ENCODE measurements around the gene LCN6. TPM values are rescaled to one million over a fixed set of nuclear protein-coding genes. Genes with fewer than 3 reads are reported as not detected.
"Not testable (repeated sequence)": the region's sequence is repeated elsewhere in the genome, so short reads cannot be mapped to it uniquely, and the experiment has no call there.

Gene LCN6
- total and polyA plus RNA-seq, 9 donors = 0.30 to 0.31 TPM; not detected in 7

DNA sequence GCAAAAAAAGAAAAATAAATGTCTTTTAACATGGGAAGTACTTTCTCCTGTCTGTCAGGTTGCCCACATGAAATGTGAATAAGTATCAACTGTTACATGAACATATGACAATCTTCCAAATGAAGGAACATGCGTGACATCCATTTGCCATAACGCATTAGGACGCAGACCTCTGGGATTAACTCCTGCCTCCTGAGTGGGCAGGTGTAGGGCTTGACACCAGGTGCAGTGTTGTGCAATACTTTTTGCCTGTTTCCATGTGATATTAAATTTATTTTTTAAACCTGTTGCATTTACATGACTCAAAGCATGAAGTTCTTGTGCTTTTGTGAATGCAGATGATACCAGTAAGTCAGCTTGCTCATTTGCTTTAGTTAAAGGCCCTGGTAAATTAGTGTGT is 34.1 kb upstream of the LCN6 start:
- no CpG with 5 or more reads among the region's 3 CpGs for WGBS (ENCODE audit: insufficient coverage)
- H3K9me3 ChIP-seq (replicated peaks; ENCODE audit: control insufficient read depth, low read depth, low read length) = no peaks in the 10 kb centered on the region
- H3K27ac ChIP-seq (ENCODE audit: low read length) = no peak overlapping the region
- peaks cover 4% of the 10 kb centered on the region for H3K4me1 ChIP-seq (ENCODE audit: control insufficient read depth, insufficient read depth, low read length)
- no peak overlapping the region for H3K4me3 ChIP-seq (ENCODE audit: low read length)
- H3K36me3 ChIP-seq (ENCODE audit: control insufficient read depth, insufficient read depth, low read length) = no peaks in the 10 kb centered on the region
- no peak for DNase-seq
- peaks cover 28% of the 10 kb centered on the region for H3K27me3 ChIP-seq (ENCODE audit: control insufficient read depth, insufficient read depth, low read length)

DNA sequence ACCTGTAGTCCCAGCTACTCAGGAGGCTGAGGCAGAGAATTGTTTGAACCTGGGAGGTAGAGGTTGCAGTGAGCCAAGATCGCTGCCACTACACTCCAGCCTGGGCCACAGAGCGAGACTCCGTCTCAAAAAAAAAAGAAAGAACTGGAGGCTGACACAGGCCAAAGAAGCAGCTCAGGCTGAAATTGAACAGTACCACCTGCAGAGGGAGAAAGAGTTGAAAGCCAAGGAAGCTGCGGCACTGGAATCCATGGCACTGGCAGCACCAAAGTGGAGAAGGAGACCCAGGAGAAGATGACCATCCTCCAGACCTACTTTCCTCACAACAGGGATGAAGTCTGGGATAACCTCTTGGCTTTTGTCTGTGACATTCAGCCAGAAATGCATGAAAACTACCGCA is 31.5 kb upstream of the LCN6 start:
- no peak for DNase-seq
- Histone ChIP-seq H3K27me3 (ENCODE audit: control insufficient read depth, insufficient read depth, low read length) (peaks cover 30% of the 10 kb centered on the region), H3K4me1 (ENCODE audit: control insufficient read depth, insufficient read depth, low read length) (peaks cover 2% of the 10 kb centered on the region), H3K4me3 (ENCODE audit: low read length) (no peak overlapping the region), H3K36me3 (ENCODE audit: control insufficient read depth, insufficient read depth, low read length) (no peaks in the 10 kb centered on the region), H3K27ac (ENCODE audit: low read length) (no peak overlapping the region), H3K9me3 (replicated peaks; ENCODE audit: control insufficient read depth, low read depth, low read length) (no peaks in the 10 kb centered on the region)
- WGBS (ENCODE audit: insufficient coverage) = no CpG with 5 or more reads among the region's 5 CpGs

DNA sequence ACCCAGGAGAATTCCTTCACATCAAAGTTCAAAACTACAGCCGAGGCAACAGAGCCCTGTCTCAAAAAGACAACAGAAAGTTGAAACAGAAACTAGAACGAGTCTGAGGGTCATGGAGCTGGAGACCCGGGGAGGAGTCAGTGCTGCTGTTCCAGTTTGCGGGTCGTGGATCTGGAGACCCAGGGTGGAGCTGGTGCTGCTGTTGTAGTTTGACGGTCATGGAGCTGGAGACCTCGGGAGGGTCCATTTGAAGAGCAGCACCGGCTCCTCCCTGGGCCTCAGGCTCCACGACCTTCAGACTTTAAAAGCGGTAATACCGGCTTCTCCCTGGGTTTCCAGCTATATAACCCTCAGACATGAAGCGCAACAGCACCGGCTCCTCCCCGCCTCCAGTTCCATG is 29.0 kb upstream of the LCN6 start:
- Histone ChIP-seq H3K27ac (ENCODE audit: low read length) (no peak overlapping the region), H3K4me1 (ENCODE audit: control insufficient read depth, insufficient read depth, low read length) (peaks cover 2% of the 10 kb centered on the region), H3K36me3 (ENCODE audit: control insufficient read depth, insufficient read depth, low read length) (no peaks in the 10 kb centered on the region), H3K27me3 (ENCODE audit: control insufficient read depth, insufficient read depth, low read length) (peaks cover 34% of the 10 kb centered on the region), H3K4me3 (ENCODE audit: low read length) (no peak overlapping the region), H3K9me3 (replicated peaks; ENCODE audit: control insufficient read depth, low read depth, low read length) (peaks cover 12% of the 10 kb centered on the region)
- 79% methylated on average over 12 of the region's 14 CpGs for WGBS (ENCODE audit: insufficient coverage)
- DNase-seq = no peak

DNA sequence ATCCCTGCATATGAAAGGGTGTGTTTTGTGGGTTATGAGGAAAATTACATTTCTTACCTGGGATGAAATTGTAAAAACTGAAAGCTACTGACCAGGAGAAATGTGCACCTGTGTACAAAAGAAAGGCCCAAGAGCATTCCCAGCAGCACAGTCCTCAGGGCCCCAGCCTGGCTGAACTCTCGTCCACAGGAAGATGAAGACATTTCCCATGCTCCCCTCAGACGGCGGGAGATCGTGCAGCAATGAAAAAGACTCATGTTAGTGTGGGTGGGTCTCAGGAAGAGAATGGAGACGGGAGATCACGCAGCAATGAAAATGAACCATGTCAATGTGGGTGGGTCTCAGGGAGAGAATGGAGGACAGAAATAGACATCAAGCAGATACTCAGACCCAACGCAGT is 28.6 kb upstream of the LCN6 start:
- no peak for DNase-seq
- H3K4me1 ChIP-seq (ENCODE audit: control insufficient read depth, insufficient read depth, low read length) = peaks cover 2% of the 10 kb centered on the region
- no peaks in the 10 kb centered on the region for H3K36me3 ChIP-seq (ENCODE audit: control insufficient read depth, insufficient read depth, low read length)
- no peak overlapping the region for H3K4me3 ChIP-seq (ENCODE audit: low read length)
- H3K27ac ChIP-seq (ENCODE audit: low read length) = no peak overlapping the region
- H3K27me3 ChIP-seq (ENCODE audit: control insufficient read depth, insufficient read depth, low read length) = peaks cover 34% of the 10 kb centered on the region
- WGBS (ENCODE audit: insufficient coverage) = 20% methylated on average over 1 of the region's 7 CpGs
- peaks cover 12% of the 10 kb centered on the region for H3K9me3 ChIP-seq (replicated peaks; ENCODE audit: control insufficient read depth, low read depth, low read length)

DNA sequence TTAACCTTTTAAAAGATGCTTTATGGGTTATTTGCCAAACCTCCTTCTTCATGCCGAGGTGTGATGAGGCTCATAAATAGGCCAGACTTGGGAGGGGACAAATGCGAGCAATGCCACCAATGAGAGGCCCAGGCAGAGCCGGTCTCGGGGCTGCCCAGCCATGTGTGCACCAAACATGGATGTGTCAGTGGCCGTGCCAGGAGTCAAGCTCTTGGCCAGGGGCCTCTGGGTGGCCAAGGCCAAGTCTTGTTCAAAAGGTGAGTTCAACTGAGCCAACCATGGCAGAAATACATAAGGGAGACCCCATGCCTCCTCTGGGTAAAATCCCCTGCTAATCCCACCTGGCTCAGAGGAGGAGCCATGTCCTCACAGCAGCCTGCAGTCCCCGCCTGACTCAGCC is 26.9 kb upstream of the LCN6 start:
- WGBS (ENCODE audit: insufficient coverage) = 55% methylated on average over 4 of the region's 6 CpGs
- peaks cover 28% of the 10 kb centered on the region for H3K27me3 ChIP-seq (ENCODE audit: control insufficient read depth, insufficient read depth, low read length)
- no peak overlapping the region for H3K27ac ChIP-seq (ENCODE audit: low read length)
- H3K4me1 ChIP-seq (ENCODE audit: control insufficient read depth, insufficient read depth, low read length) = peaks cover 2% of the 10 kb centered on the region
- no peak for DNase-seq
- H3K9me3 ChIP-seq (replicated peaks; ENCODE audit: control insufficient read depth, low read depth, low read length) = peaks cover 12% of the 10 kb centered on the region
- H3K4me3 ChIP-seq (ENCODE audit: low read length) = no peak overlapping the region
- no peaks in the 10 kb centered on the region for H3K36me3 ChIP-seq (ENCODE audit: control insufficient read depth, insufficient read depth, low read length)

DNA sequence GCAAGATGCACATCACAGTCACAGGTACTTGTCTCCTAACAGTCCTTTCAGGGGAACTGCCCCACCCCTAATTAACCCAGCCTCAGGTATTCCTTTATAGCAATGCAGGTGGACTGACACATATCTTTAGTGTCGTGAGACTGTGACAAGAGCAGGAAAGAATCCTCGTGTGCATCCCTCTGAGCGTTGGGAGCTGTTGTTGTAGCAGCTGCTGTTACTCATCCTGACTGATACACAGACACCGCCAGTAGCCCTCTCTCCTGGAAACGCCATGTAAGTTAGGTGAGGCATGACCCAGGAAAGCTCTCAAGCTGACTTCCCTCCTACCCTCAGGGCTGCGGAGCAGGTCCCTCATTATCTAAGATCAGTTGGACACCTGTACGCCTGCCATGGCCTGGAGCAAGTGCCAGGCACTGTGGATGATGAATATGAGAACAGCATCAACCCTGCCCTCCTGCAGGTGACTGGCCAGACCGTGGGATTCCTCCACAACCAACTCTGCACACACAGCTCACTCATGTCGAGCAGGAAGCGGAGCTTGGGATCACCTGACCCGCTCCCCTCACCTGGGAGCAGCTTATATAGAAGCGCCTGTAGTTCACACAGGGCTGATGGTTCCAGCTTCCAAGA is 26.2 kb upstream of the LCN6 start:
- H3K27me3 ChIP-seq (ENCODE audit: control insufficient read depth, insufficient read depth, low read length) = peaks cover 24% of the 10 kb centered on the region
- no peak overlapping the region for H3K4me3 ChIP-seq (ENCODE audit: low read length)
- H3K36me3 ChIP-seq (ENCODE audit: control insufficient read depth, insufficient read depth, low read length) = no peaks in the 10 kb centered on the region
- WGBS (ENCODE audit: insufficient coverage) = 85% methylated on average over 9 of the region's 12 CpGs
- peaks cover 2% of the 10 kb centered on the region for H3K4me1 ChIP-seq (ENCODE audit: control insufficient read depth, insufficient read depth, low read length)
- DNase-seq = no peak
- peaks cover 12% of the 10 kb centered on the region for H3K9me3 ChIP-seq (replicated peaks; ENCODE audit: control insufficient read depth, low read depth, low read length)
- H3K27ac ChIP-seq (ENCODE audit: low read length) = no peak overlapping the region

DNA sequence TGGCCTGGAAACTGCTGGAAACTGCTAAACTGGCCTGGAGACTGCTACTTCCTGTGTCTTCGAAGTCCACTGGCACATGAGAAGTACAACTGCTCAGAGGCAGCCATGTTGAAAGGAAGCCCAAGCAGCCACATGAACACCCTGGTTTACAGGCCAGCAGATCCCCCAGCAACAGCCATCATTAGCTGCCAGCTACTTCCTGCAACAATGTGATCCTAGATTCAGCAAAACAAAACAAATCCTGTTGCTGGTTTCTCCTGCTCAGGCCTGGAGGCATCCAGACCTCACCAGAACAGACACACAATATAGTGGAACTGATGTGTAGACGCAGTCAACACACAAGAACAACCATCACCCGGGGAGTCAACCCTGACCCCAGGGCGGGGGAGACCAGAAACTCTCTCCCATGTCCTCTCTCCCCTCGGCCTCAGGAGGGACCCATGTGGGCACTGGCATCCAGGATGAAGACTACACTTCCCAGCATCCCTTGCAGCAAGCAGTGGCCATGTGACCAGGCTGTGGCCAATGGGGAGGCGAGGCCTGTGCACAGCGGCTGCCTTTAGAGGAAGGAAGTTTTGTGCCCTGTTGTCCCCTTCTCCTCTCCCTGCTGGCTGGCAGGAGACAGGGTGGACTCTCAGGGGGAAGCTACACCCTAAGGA is 25.2 kb upstream of the LCN6 start:
- H3K27ac ChIP-seq (ENCODE audit: low read length) = no peak overlapping the region
- no peak overlapping the region for H3K4me3 ChIP-seq (ENCODE audit: low read length)
- H3K9me3 ChIP-seq (replicated peaks; ENCODE audit: control insufficient read depth, low read depth, low read length) = peaks cover 12% of the 10 kb centered on the region
- H3K27me3 ChIP-seq (ENCODE audit: control insufficient read depth, insufficient read depth, low read length) = peaks cover 17% of the 10 kb centered on the region
- peaks cover 2% of the 10 kb centered on the region for H3K4me1 ChIP-seq (ENCODE audit: control insufficient read depth, insufficient read depth, low read length)
- no peaks in the 10 kb centered on the region for H3K36me3 ChIP-seq (ENCODE audit: control insufficient read depth, insufficient read depth, low read length)
- no peak for DNase-seq
- 84% methylated on average over 5 of the region's 7 CpGs for WGBS (ENCODE audit: insufficient coverage)

DNA sequence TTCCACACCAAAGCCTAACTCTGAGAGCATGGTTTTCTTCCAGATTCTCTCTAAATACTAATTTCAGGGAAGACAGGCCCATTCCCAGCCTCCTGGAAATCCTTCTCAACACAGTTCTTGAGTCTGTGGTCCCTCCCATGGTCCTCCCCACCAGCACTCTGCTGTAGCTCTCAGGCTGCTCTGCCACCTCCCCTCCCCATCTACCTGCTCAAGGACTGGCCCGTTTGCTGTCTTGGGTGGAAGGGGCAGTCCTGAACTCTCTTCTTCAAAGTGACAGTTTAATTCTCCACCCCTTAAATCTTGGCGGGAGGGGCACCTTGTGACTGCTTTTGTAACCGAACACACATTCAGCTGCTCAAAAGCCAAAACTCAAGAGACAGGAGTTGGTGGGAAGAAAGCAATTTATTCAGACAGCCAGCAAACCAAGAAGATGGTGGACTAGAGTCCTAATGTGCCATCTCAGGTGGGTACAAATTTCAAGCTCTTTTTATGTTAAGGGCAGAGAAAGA is 23.6 kb upstream of the LCN6 start:
- WGBS (ENCODE audit: insufficient coverage) = no CpG with 5 or more reads among the region's 3 CpGs
- H3K27me3 ChIP-seq (ENCODE audit: control insufficient read depth, insufficient read depth, low read length) = peaks cover 11% of the 10 kb centered on the region
- no peak for DNase-seq
- H3K4me3 ChIP-seq (ENCODE audit: low read length) = no peak overlapping the region
- no peak overlapping the region for H3K27ac ChIP-seq (ENCODE audit: low read length)
- H3K9me3 ChIP-seq (replicated peaks; ENCODE audit: control insufficient read depth, low read depth, low read length) = peaks cover 12% of the 10 kb centered on the region
- peaks cover 2% of the 10 kb centered on the region for H3K4me1 ChIP-seq (ENCODE audit: control insufficient read depth, insufficient read depth, low read length)
- no peaks in the 10 kb centered on the region for H3K36me3 ChIP-seq (ENCODE audit: control insufficient read depth, insufficient read depth, low read length)

DNA sequence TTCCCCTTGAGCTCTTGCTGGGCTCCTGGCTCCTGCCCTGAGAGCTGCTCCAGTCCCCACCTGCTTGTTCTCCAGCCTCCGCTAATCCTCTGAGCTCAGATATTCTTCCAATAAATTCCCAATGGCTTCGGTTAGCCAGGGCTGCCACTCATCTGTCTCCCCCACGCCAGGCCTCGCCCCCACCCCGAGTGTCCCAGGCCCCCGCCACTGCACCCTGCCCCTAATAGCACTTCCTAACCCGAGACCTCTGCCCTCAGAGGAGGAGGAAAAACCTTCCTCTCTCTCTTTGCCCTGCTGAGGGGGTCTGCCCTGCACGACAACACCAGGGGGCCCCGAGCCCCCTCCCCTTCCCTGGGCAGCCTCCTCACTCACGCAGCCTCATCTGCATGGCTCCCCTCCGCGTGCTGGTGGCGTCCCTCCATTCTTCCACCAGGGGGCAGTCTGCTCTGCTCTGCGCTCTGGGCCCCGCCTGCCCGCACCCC is 21.4 kb upstream of the LCN6 start:
- H3K4me3 ChIP-seq (ENCODE audit: low read length) = no peak overlapping the region
- H3K9me3 ChIP-seq (replicated peaks; ENCODE audit: control insufficient read depth, low read depth, low read length) = peaks cover 12% of the 10 kb centered on the region
- no peak for DNase-seq
- H3K4me1 ChIP-seq (ENCODE audit: control insufficient read depth, insufficient read depth, low read length) = peaks cover 4% of the 10 kb centered on the region
- WGBS (ENCODE audit: insufficient coverage) = 7% methylated on average over 10 of the region's 16 CpGs
- H3K27ac ChIP-seq (ENCODE audit: low read length) = no peak overlapping the region
- H3K27me3 ChIP-seq (ENCODE audit: control insufficient read depth, insufficient read depth, low read length) = peaks cover 11% of the 10 kb centered on the region
- no peaks in the 10 kb centered on the region for H3K36me3 ChIP-seq (ENCODE audit: control insufficient read depth, insufficient read depth, low read length)

DNA sequence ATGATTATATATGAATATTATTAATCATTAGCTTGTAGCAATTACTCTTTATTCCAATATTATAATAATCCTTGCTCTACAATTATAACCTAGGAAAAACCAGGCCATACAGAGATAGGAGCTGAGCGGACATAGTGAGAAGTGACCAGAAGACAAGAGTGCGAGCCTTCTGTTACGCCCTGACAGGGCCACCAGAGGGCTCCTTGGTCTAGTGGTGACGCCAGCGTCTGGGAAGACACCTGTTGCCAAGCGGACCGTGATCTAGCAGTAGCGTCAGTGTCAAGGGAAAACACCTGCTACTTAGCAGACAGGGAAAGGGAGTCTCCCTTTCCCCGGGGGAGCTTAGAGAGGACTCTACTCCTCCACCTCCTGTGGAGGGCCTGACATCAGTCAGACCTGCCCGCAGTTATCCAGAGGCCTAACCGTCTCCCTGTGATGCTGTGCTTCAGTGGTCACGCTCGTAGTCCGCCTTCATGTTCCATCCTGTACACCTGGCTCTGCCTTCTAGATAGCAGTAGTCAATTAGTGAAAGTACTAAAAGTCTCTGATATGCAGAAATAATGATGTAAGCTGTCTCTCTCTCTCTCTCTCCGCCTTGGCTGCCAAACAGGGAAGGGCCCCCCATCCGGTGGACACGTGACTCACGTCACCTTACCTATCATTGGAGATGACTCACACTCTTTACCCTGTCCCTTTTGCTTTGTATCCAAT is 18.2 kb upstream of the LCN6 start:
- H3K27ac ChIP-seq (ENCODE audit: low read length); H3K36me3 ChIP-seq (ENCODE audit: control insufficient read depth, insufficient read depth, low read length); H3K9me3 ChIP-seq (replicated peaks; ENCODE audit: control insufficient read depth, low read depth, low read length); H3K4me3 ChIP-seq (ENCODE audit: low read length); H3K4me1 ChIP-seq (ENCODE audit: control insufficient read depth, insufficient read depth, low read length): not testable (repeated sequence)
- 62% methylated on average over 6 of the region's 18 CpGs for WGBS (ENCODE audit: insufficient coverage)
- peak; percentile 76 for DNase-seq
- H3K27me3 ChIP-seq (ENCODE audit: control insufficient read depth, insufficient read depth, low read length) = peaks cover 13% of the 10 kb centered on the region
